DND-41 (cell line): ENCODE data around the gene PNCK.

ENCODE experiments used
- ATAC-seq: fragments of 200-7000 bp; cut with Tn5 transposase; 3 replicates; pipeline ENCODE4 v1.9.1; 2021; ENCODE audit warnings: low read depth; ENCODE audit not compliant: insufficient read depth
- DNase-seq: peaks from one replicate; pipeline ENCODE4 v3.0.0-alpha.2; 2020
- H2AFZ ChIP-seq: 2 replicates; pipeline ENCODE4 v1.6.0; 2012; ENCODE audit warnings: low read depth, low read length
- H3K27ac ChIP-seq: 2 replicates; pipeline ENCODE4 v1.5.1; 2012; ENCODE audit warnings: low read length, inconsistent platforms
- H3K27me3 ChIP-seq: fragments of 200-600 bp; sonication (generic); 2 replicates; pipeline ENCODE4 v1.6.0; 2012; ENCODE audit warnings: low read length, mild to moderate bottlenecking, inconsistent platforms; ENCODE audit not compliant: insufficient read depth, poor library complexity
- H3K36me3 ChIP-seq: 2 replicates; pipeline ENCODE4 v1.5.1; 2012; ENCODE audit warnings: low read length, inconsistent platforms; ENCODE audit not compliant: insufficient read depth
- H3K4me1 ChIP-seq: 2 replicates; pipeline ENCODE4 v1.5.1; 2012; ENCODE audit warnings: mild to moderate bottlenecking, low read length; ENCODE audit not compliant: insufficient read depth
- H3K4me2 ChIP-seq: 2 replicates; pipeline ENCODE4 v1.6.0; 2012; ENCODE audit warnings: mild to moderate bottlenecking, moderate library complexity, low read length, inconsistent platforms; ENCODE audit not compliant: insufficient read depth
- H3K4me3 ChIP-seq, 2 experiments: fragments of 200-600 bp in 1 of 2; shearing (Covaris generic) in 1 of 2; 2 replicates each; pipeline ENCODE4 v1.5.1; 2012 to 2016; ENCODE audit warnings: inconsistent platforms in 2 of 2, low read length in 2 of 2, mild to moderate bottlenecking in 2 of 2, low read depth in 1 of 2, moderate library complexity in 1 of 2
- H3K79me2 ChIP-seq: 2 replicates; pipeline ENCODE4 v1.6.0; 2012; ENCODE audit warnings: low read length, inconsistent platforms; ENCODE audit not compliant: insufficient read depth
- H3K9ac ChIP-seq: 2 replicates; pipeline ENCODE4 v1.6.0; 2012; ENCODE audit warnings: low read depth, mild to moderate bottlenecking, inconsistent platforms, low read length, moderate library complexity
- H3K9me3 ChIP-seq: 2 replicates; pipeline ENCODE4 v1.5.1; 2012; ENCODE audit warnings: low read length, moderate library complexity, mild to moderate bottlenecking, inconsistent platforms; ENCODE audit not compliant: insufficient read depth, severe bottlenecking
- H4K20me1 ChIP-seq: 2 replicates; pipeline ENCODE4 v1.6.0; 2012; ENCODE audit warnings: low read length; ENCODE audit not compliant: insufficient read depth
- CTCF ChIP-seq: IDR thresholded peaks from 2 replicates; pipeline ENCODE4 v1.5.1; 2012; ENCODE audit warnings: borderline replicate concordance, low read length, moderate library complexity, mild to moderate bottlenecking; ENCODE audit not compliant: poor library complexity, severe bottlenecking; ENCODE audit errors: extremely low read depth
- EZH2 ChIP-seq: IDR thresholded peaks from 3 replicates; pipeline ENCODE4 v1.6.1; 2012; ENCODE audit warnings: borderline replicate concordance, low read depth, mild to moderate bottlenecking, moderate library complexity, low read length, inconsistent platforms; ENCODE audit not compliant: severe bottlenecking

PNCK gene

GRCh38 chrX:153687121-153688039 is 13.8 kb upstream of the PNCK start, which contains the start of gene SLC6A8:
TSS of gene SLC6A8 (plus strand) at chrX:153687926. CDS start at chrX:153688575, 649 bp downstream.
- H2AFZ ChIP-seq, result no peak within 1 kb of the TSS
- H3K4me2 ChIP-seq, result peak within 1 kb of the TSS; percentile 63
- no peaks in the 10 kb centered on the region for H3K79me2 ChIP-seq
- peak within 1 kb of the TSS in 1 of 2 experiments; percentile 43; a peak in 2 of 4 replicates for H3K4me3 ChIP-seq
- no peaks in the 10 kb centered on the region for H3K36me3 ChIP-seq
- peaks cover 6% of the 10 kb centered on the region for H3K4me1 ChIP-seq
- H4K20me1 ChIP-seq, result no peaks in the 10 kb centered on the region
- H3K27ac ChIP-seq, result no peak within 1 kb of the TSS
- DNase-seq, result peak; percentile 47
- ATAC-seq, result peak; percentile 72
- no peaks in the 10 kb centered on the region for H3K27me3 ChIP-seq
- H3K9me3 ChIP-seq, result no peaks in the 10 kb centered on the region
- peak within 1 kb of the TSS; percentile 31; the same call in 1 of the 2 replicates for H3K9ac ChIP-seq
- TF ChIP-seq EZH2, result no peak
- peak; percentile 50 for TF ChIP-seq CTCF

GRCh38 chrX:153686711-153687110 is 13.1 kb upstream of the PNCK start:
- Histone ChIP-seq H3K27ac (no peak overlapping the region), H2AFZ (no peak overlapping the region), H3K36me3 (no peaks in the 10 kb centered on the region), H4K20me1 (no peaks in the 10 kb centered on the region), H3K9ac (no peak overlapping the region), H3K4me1 (peaks cover 6% of the 10 kb centered on the region), H3K4me2 (no peak overlapping the region), H3K27me3 (no peaks in the 10 kb centered on the region), H3K79me2 (no peaks in the 10 kb centered on the region), H3K9me3 (no peaks in the 10 kb centered on the region), H3K4me3 (no peak overlapping the region)
- TF ChIP-seq CTCF (no peak), EZH2 (no peak)
- no peak for DNase-seq
- ATAC-seq, result no peak

- Histone ChIP-seq H4K20me1 (no peaks in the 10 kb centered on the region), H3K4me1 (peaks cover 6% of the 10 kb centered on the region), H2AFZ (no peak overlapping the region), H3K9me3 (no peaks in the 10 kb centered on the region), H3K4me3 (no peak overlapping the region), H3K27ac (no peak overlapping the region), H3K36me3 (no peaks in the 10 kb centered on the region), H3K9ac (no peak overlapping the region), H3K27me3 (no peaks in the 10 kb centered on the region), H3K79me2 (no peaks in the 10 kb centered on the region), H3K4me2 (no peak overlapping the region)
- DNase-seq, result no peak
- no peak for ATAC-seq
- TF ChIP-seq CTCF (no peak), EZH2 (no peak)
These were observed 12.4 kb upstream of the PNCK start for GRCh38 chrX:153685751-153686696.
